Mesothelial cell of epicardium (in vitro differentiated cells): Measurements from ENCODE around the gene PDZK1IP1. TPM values are rescaled to one million over a fixed set of nuclear protein-coding genes. Genes with fewer than 3 reads are reported as not detected.

Source experiments
- DNase-seq, 2 experiments: peaks; one replicate each; pipeline ENCODE4 v3.0.0; 2021; ENCODE audit warnings: low spot score in 2 of 2; ENCODE audit not compliant: unreplicated experiment in 2 of 2
- H3K27ac Mint-ChIP-seq: 2 replicates; pipeline ENCODE4 v1.8.0; 2021; ENCODE audit warnings: mixed read lengths
- H3K27me3 Mint-ChIP-seq: 2 replicates; pipeline ENCODE4 v1.8.0; 2021; ENCODE audit warnings: low read depth, mixed read lengths
- H3K36me3 Mint-ChIP-seq: 2 replicates; pipeline ENCODE4 v1.8.0; 2021; ENCODE audit warnings: mixed read lengths
- H3K4me1 Mint-ChIP-seq: 2 replicates; pipeline ENCODE4 v1.8.0; 2021; ENCODE audit warnings: mixed read lengths
- H3K4me3 Mint-ChIP-seq: 2 replicates; pipeline ENCODE4 v1.8.0; 2021; ENCODE audit warnings: mild to moderate bottlenecking, moderate library complexity, mixed read lengths
- H3K9me3 Mint-ChIP-seq: 2 replicates; pipeline ENCODE4 v1.8.0; 2021; ENCODE audit warnings: mixed read lengths
- total RNA-seq: library from RNA; stranded (reverse); gene quantifications from 3 replicates; pipeline ENCODE4 v1.2.1, GENCODE V29; 2021
- TF ChIP-seq, protein P1 (sequence below): fragments of 200-600 bp; sonication (generic); IDR thresholded peaks from one replicate; pipeline ENCODE4 v1.5.0; 2021; ENCODE audit warnings: antibody characterized with exemption; ENCODE audit not compliant: unreplicated experiment

PDZK1IP1 gene
- total RNA-seq, 1 donor from 2014 or later, result not detected

DNA sequence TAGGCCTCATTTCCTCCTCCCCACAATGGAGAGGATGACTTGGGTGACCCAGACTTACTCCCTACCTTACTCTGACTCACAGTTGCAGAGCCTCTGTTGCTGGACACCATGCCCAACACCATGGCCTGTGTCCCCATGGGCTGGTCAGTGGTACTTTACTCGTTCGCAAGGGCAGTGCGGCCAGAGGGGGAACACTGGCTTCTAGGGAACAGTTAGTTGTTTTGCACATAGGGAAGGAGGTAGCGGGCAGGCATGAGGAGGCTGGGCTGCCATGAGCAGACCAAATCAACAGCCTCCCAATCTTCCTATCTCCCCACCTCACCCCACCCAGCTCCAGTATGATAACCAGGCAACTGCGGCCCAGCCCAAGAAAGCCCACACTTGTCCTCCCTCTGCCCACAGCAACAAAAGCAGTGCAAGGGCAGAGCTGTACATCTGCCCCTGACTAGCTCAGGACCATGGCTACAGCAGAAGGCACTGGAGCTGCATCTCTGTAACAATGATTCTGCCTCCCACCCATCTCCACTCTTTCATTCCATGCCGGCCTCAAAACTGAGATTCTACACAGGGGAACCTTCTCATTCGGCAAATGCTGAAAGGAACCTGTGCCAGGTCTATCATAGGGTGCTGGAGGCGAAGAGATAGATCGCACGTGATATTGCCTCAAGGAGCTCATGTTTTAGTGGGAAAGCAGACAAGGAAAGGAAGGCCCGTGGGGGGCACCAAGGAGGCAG lies 23.6 kb upstream of the PDZK1IP1 start:
- peaks cover 31% of the 10 kb centered on the region for H3K27me3 Mint-ChIP-seq
- DNase-seq, result no peak
- no peak overlapping the region for H3K27ac Mint-ChIP-seq
- H3K36me3 Mint-ChIP-seq, result no peaks in the 10 kb centered on the region
- TF ChIP-seq, protein P1, sequence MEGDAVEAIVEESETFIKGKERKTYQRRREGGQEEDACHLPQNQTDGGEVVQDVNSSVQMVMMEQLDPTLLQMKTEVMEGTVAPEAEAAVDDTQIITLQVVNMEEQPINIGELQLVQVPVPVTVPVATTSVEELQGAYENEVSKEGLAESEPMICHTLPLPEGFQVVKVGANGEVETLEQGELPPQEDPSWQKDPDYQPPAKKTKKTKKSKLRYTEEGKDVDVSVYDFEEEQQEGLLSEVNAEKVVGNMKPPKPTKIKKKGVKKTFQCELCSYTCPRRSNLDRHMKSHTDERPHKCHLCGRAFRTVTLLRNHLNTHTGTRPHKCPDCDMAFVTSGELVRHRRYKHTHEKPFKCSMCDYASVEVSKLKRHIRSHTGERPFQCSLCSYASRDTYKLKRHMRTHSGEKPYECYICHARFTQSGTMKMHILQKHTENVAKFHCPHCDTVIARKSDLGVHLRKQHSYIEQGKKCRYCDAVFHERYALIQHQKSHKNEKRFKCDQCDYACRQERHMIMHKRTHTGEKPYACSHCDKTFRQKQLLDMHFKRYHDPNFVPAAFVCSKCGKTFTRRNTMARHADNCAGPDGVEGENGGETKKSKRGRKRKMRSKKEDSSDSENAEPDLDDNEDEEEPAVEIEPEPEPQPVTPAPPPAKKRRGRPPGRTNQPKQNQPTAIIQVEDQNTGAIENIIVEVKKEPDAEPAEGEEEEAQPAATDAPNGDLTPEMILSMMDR, result no peak
- H3K9me3 Mint-ChIP-seq, result no peaks in the 10 kb centered on the region
- no peak overlapping the region for H3K4me3 Mint-ChIP-seq
- H3K4me1 Mint-ChIP-seq, result peaks cover 3% of the 10 kb centered on the region

DNA sequence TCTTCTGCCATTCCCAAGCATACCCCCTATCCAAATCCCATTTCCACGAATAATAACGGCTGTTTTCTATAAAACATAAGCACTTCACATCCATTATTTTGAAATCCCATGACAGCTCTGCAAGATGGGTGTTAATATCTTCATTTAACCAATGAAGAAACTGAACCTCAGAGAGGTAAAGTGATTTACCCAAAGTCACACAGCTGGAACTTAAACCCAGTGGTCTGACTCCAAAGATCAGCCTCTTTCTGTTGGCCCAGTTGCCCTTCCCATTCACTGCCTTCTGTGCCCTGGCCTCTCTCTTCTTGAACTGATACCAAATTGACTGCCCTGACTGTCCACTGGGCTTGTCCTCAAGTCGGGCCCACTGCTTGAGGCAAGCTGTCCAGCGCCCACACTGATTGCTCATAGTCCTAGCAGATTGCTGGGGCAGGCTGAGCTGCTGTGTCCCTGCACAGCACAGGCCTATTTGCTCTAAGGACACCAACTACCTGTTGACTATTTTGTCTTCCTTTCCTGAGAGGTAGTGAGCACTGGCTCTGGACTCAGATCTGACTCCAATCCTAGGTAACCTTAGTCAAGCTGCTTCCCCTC lies 22.9 kb upstream of the PDZK1IP1 start:
- no peak for DNase-seq
- H3K4me3 Mint-ChIP-seq, result no peak overlapping the region
- TF ChIP-seq, protein P1, result no peak
- H3K9me3 Mint-ChIP-seq, result no peaks in the 10 kb centered on the region
- H3K36me3 Mint-ChIP-seq, result no peaks in the 10 kb centered on the region
- peaks cover 3% of the 10 kb centered on the region for H3K4me1 Mint-ChIP-seq
- H3K27me3 Mint-ChIP-seq, result peaks cover 37% of the 10 kb centered on the region
- H3K27ac Mint-ChIP-seq, result no peak overlapping the region

DNA sequence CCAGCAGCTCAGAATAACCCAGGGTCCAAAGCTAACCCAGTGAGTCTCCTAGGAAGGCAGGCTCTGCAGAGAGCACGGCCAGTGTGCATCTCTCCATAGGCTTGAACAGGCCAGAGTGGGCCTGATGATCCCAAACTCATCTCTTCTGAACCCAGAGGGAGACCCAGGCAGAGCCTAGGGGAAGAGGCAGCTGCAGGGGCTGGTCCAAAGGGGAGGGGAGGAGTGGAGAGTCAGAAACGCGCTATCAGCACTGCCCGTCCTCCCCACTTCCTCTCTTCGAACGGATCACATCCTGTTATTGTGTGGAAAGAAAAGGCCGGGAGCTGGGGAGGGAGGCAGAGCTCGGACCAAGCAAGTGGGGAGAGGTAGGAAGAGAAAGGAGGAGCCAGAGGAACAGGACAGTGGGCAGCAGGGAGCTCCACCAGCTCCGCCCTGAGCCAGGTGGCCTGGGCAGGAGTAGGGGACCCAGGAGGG lies 22.0 kb upstream of the PDZK1IP1 start:
- Mint-ChIP-seq H3K36me3 (no peaks in the 10 kb centered on the region), H3K27me3 (peaks cover 37% of the 10 kb centered on the region), H3K9me3 (no peaks in the 10 kb centered on the region), H3K27ac (no peak overlapping the region), H3K4me3 (no peak overlapping the region), H3K4me1 (peaks cover 3% of the 10 kb centered on the region)
- TF ChIP-seq, protein P1, result no peak
- DNase-seq, result no peak

DNA sequence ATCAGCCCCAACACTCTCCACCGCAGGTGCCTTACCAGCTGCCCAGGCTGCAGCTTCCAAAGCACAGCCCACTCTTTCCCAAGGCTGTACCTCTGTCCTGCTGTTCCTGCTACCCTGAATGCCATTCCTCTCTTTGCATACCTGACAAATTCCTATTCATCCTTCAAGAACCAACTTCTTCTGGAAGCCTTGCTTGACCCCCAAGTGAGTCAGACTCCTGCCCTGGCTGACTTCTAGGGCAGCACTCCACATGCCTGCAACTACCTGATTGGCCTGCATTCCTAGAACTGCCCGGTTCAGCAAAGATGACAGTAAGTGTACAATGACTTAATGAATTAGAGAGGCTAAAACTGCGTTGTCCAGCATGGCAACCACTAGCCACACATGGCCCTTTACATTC lies 20.8 kb upstream of the PDZK1IP1 start:
- TF ChIP-seq, protein P1, result no peak
- Mint-ChIP-seq H3K4me1 (no peaks in the 10 kb centered on the region), H3K27ac (no peak overlapping the region), H3K36me3 (no peaks in the 10 kb centered on the region), H3K27me3 (peaks cover 45% of the 10 kb centered on the region), H3K9me3 (no peaks in the 10 kb centered on the region), H3K4me3 (no peak overlapping the region)
- no peak for DNase-seq

DNA sequence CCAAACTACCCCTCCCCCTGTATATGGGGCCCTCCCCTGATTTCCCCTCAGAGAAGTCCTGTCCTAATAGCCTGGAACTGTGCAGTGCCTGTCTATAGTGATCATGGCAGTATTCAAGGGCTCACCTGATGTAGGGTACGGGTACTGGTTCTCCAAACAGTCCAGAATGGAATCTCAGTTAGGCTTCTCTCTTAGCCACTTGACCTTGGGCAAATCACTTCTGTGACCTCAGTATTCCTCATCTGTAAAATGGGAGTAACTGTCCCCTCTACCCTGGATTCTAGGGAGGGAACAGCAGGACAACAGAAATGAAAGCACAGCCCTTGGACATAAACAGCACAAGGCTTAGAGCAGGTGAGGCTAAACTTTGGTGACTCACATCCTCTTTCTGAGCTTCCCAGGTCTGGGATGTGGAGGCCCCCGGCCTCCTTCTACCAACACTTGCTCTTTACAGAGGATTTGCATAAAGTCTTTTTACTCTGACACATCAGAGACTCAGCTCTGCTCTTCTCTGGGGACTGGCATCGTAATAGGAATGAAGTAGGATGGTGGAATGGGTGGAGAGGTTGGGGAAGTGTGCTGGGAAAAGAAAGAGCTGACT lies 20.0 kb upstream of the PDZK1IP1 start:
- no peak for DNase-seq
- H3K4me3 Mint-ChIP-seq, result no peak overlapping the region
- H3K4me1 Mint-ChIP-seq, result no peaks in the 10 kb centered on the region
- TF ChIP-seq, protein P1, result no peak
- peaks cover 52% of the 10 kb centered on the region for H3K27me3 Mint-ChIP-seq
- no peaks in the 10 kb centered on the region for H3K36me3 Mint-ChIP-seq
- no peak overlapping the region for H3K27ac Mint-ChIP-seq
- no peaks in the 10 kb centered on the region for H3K9me3 Mint-ChIP-seq
